K562 (cell line): ENCODE measurements around the gene PITPNB. TPM values are rescaled to one million over a fixed set of nuclear protein-coding genes. Genes with fewer than 3 reads are reported as not detected.
A peak's percentile ranks its signal among the peaks of the same experiment; 100 is the strongest.

ENCODE experiments used
- ATAC-seq: fragments of 200-7000 bp; cut with Tn5 transposase; 3 replicates; pipeline ENCODE4 v1.9.1; 2020; ENCODE audit warnings: moderate library complexity
- BruUV-seq: library from RNA; stranded (reverse); fragments of 400-500 nt; replicated peaks from 2 replicates; lab custom pipeline; 2021; lab: Mats Ljungman, UMichigan
- CTCF ChIA-PET: fragments of 300-600 bp; formaldehyde crosslinking; extraction: SDS; loops from one replicate; lab custom pipeline; 2021; ENCODE audit warnings: low intra/inter-chr PET ratio; lab: Yijun Ruan, JAX
- POLR2A ChIA-PET: fragments of 300-600, 350-650 bp; sonication (Branson Sonifier 250); formaldehyde crosslinking; extraction: SDS; loops from one replicate; lab custom pipeline; 2021; ENCODE audit warnings: antibody characterized with exemption, inconsistent platforms; lab: Yijun Ruan, JAX
- DNase-seq, 4 experiments: peaks; one replicate each; pipeline versions ENCODE4 v3.0.0 to v3.0.0-alpha.2; 2011 to 2018; ENCODE audit warnings: low spot score in 3 of 4, mixed read lengths in 3 of 4; ENCODE audit errors: extremely low read depth in 1 of 4
- FAIRE-seq: peaks from 2 replicates; lab custom pipeline; 2011; peaks lifted over from hg19 to GRCh38; lab: Jason Lieb, UNC
- H2AFZ ChIP-seq: 2 replicates; pipeline ENCODE4 v1.6.0; 2011; ENCODE audit warnings: low read depth, low read length, control low read depth, inconsistent platforms
- H3K27ac ChIP-seq: fragments of 200-600 bp; 3 replicates; pipeline ENCODE4 v1.8.0; 2011; ENCODE audit warnings: low read depth, mild to moderate bottlenecking, control low read depth, inconsistent platforms, low read length, moderate library complexity, mixed read lengths; ENCODE audit errors: extremely low read depth
- H3K27me3 ChIP-seq, 2 experiments: fragments of 300-600 bp in 1 of 2; 2 replicates in 1 of 2; 3 replicates in 1 of 2; pipeline versions ENCODE4 v1.6.0 to v1.8.0; 2011; ENCODE audit warnings: inconsistent platforms in 2 of 2, low read length in 2 of 2, mild to moderate bottlenecking in 1 of 2, mixed read lengths in 1 of 2, moderate library complexity in 1 of 2; ENCODE audit not compliant: control insufficient read depth in 2 of 2, insufficient read depth in 2 of 2
- H3K36me3 ChIP-seq: fragments of 300-600 bp; 3 replicates; pipeline ENCODE4 v1.8.0; 2011; ENCODE audit warnings: mild to moderate bottlenecking, low read length, inconsistent platforms; ENCODE audit not compliant: control insufficient read depth, insufficient read depth
- H3K4me1 ChIP-seq, 2 experiments: fragments of 200-600 bp in 1 of 2; replicated peaks in 1 of 2; 2 replicates in 1 of 2; 3 replicates in 1 of 2; pipeline versions ENCODE4 v1.5.1 to v1.8.0; 2011; ENCODE audit warnings: inconsistent platforms in 2 of 2, low read length in 2 of 2, mild to moderate bottlenecking in 1 of 2, mixed read lengths in 1 of 2, moderate library complexity in 1 of 2; ENCODE audit not compliant: control insufficient read depth in 2 of 2, insufficient read depth in 2 of 2
- H3K4me2 ChIP-seq: 2 replicates; pipeline ENCODE4 v1.6.1; 2011; ENCODE audit warnings: low read length, control low read depth, inconsistent platforms, mixed read lengths; ENCODE audit not compliant: insufficient read depth
- H3K4me3 ChIP-seq: fragments of 200-600 bp; sonication (generic), shearing (Covaris generic); 2 replicates; pipeline ENCODE4 v1.5.1; 2016; ENCODE audit warnings: control low read depth, inconsistent platforms
- H3K79me2 ChIP-seq: fragments of 200-600 bp; 3 replicates; pipeline ENCODE4 v1.8.0; 2011; ENCODE audit warnings: low read length, inconsistent platforms; ENCODE audit not compliant: control insufficient read depth, insufficient read depth
- H3K9ac ChIP-seq, 2 experiments: 2 replicates each; pipeline versions ENCODE4 v1.6.0 to v1.6.1; 2011; ENCODE audit warnings: low read depth in 2 of 2, low read length in 2 of 2, control low read depth in 1 of 2, inconsistent platforms in 1 of 2, mild to moderate bottlenecking in 1 of 2, mixed read lengths in 1 of 2; ENCODE audit not compliant: insufficient read depth in 1 of 2
- H3K9me1 ChIP-seq: one replicate; pipeline ENCODE4 v1.6.0; 2011; ENCODE audit warnings: inconsistent platforms, mild to moderate bottlenecking, low read length, moderate library complexity; ENCODE audit not compliant: control insufficient read depth, insufficient read depth
- H3K9me3 ChIP-seq: replicated peaks from 2 replicates; pipeline ENCODE4 v1.5.1; 2011; ENCODE audit warnings: low read depth, low read length, inconsistent platforms; ENCODE audit not compliant: control insufficient read depth, insufficient read depth
- H4K20me1 ChIP-seq: replicated peaks from 2 replicates; pipeline ENCODE4 v1.6.1; 2011; ENCODE audit warnings: low read length, inconsistent platforms, mixed read lengths; ENCODE audit not compliant: control insufficient read depth, insufficient read depth
- C11orf30 ChIP-seq: fragments of 450-650 bp; IDR thresholded peaks from 2 replicates; pipeline ENCODE4 v1.6.1; 2016; ENCODE audit warnings: low read depth, mild to moderate bottlenecking
- CBX2 ChIP-seq: fragments of 200-600 bp; sonication (generic); IDR thresholded peaks from one replicate; pipeline ENCODE4 v1.6.1; 2012; ENCODE audit warnings: mild to moderate bottlenecking, low read length, inconsistent platforms; ENCODE audit not compliant: insufficient read depth, poor library complexity, severe bottlenecking
- ELF4 ChIP-seq: fragments of 450-650 bp; formaldehyde crosslinking; IDR thresholded peaks from 2 replicates; pipeline ENCODE4 v1.4.0; 2022; ENCODE audit warnings: missing genetic modification characterization
- POLR2A ChIP-seq: fragments of 450-650 bp; conservative IDR thresholded peaks from 2 replicates; pipeline ENCODE4 v1.6.1; 2016
- TBP ChIP-seq: optimal IDR thresholded peaks from 2 replicates; pipeline ENCODE3; 2011; ENCODE audit warnings: low read depth, low read length, improper control_type of control experiment
- TOE1 ChIP-seq, 2 experiments: fragments of 450-650 bp in 1 of 2; sonication (generic) in 1 of 2; formaldehyde crosslinking in 1 of 2; IDR thresholded peaks; 2 replicates each; pipeline versions ENCODE4 v1.7.1 to v1.8.0; 2016 to 2022; ENCODE audit warnings: borderline replicate concordance in 2 of 2, mild to moderate bottlenecking in 2 of 2, antibody characterized with exemption in 1 of 2, inconsistent platforms in 1 of 2, low read depth in 1 of 2, missing genetic modification reagents in 1 of 2, moderate library complexity in 1 of 2
- ZNF75A ChIP-seq: fragments of 450-650 bp; formaldehyde crosslinking; IDR thresholded peaks from 2 replicates; pipeline ENCODE4 v1.4.0; 2020; ENCODE audit warnings: mild to moderate bottlenecking
- ZSCAN32 ChIP-seq: fragments of 450-650 bp; formaldehyde crosslinking; IDR thresholded peaks from 2 replicates; pipeline ENCODE4 v1.4.0; 2020; ENCODE audit warnings: mild to moderate bottlenecking, moderate library complexity
- ZZZ3 ChIP-seq: fragments of 450-650 bp; IDR thresholded peaks from 2 replicates; pipeline ENCODE4 v1.6.1; 2016; ENCODE audit warnings: antibody characterized with exemption, mild to moderate bottlenecking, moderate library complexity
- WGBS: fragments of 100-300 bp; shearing (Covaris generic); methylation state at CpG from one replicate; pipeline ENCODE4 v1.1.6; 2016; ENCODE audit warnings: low coverage, mixed read lengths; ENCODE audit not compliant: insufficient coverage; ENCODE audit errors: missing lambda C conversion rate; 5-methylcytosine and 5-hydroxymethylcytosine counted together
- in situ Hi-C: fragments of 300-500 bp; cut with MboI; formaldehyde crosslinking; loops from 4 replicates; pipeline ENCODE4 v1.15.0; 2018; ENCODE audit warnings: inconsistent platforms, mixed read lengths
- intact Hi-C: fragments of 100-400 bp; cut with micrococcal nuclease; formaldehyde crosslinking; loops from 2 replicates; pipeline ENCODE4 v1.14.2; 2022
- polyA plus RNA-seq, 8 experiments: library from polyadenylated mRNA; depleted of rRNA in 4 of 8; stranded (reverse) in 5 of 8; unstranded in 3 of 8; fragments of >200 nt; fragmentation: Nextera tagmentation in 2 of 8; fragmentation: Illumina TruSeq in 1 of 8; extraction: Ambion mirVana in 2 of 8; extraction: Trizol in 1 of 8; gene quantifications; 2 replicates each; pipeline versions ENCODE4 v1.2.1 to v1.2.3, GENCODE V29; 2011 to 2014; ENCODE audit warnings: inconsistent platforms in 1 of 8, missing spikeins in 1 of 8
- total RNA-seq, 7 experiments: library from RNA; depleted of rRNA in 6 of 7; stranded (reverse); fragments of >200 nt in 6 of 7; fragmentation: Illumina TruSeq in 2 of 7; extraction: Trizol in 2 of 7; gene quantifications; 2 replicates each; pipeline versions ENCODE4 v1.2.1 to v1.2.3, GENCODE V29; 2011 to 2021; ENCODE audit warnings: low replicate concordance in 1 of 7
- TF ChIP-seq, protein P1 (sequence below): sonication (generic); formaldehyde crosslinking; IDR thresholded peaks from 2 replicates; pipeline ENCODE4 v1.8.1; 2023; ENCODE audit warnings: missing genetic modification reagents, mild to moderate bottlenecking, borderline replicate concordance

Gene PITPNB
- total and polyA plus RNA-seq, 9 of the 15 experiments (the other 6 are each of a cell fraction or from before 2014, with no cell fraction given), result 13.1 to 52.4 (median 34.7) TPM

DNA sequence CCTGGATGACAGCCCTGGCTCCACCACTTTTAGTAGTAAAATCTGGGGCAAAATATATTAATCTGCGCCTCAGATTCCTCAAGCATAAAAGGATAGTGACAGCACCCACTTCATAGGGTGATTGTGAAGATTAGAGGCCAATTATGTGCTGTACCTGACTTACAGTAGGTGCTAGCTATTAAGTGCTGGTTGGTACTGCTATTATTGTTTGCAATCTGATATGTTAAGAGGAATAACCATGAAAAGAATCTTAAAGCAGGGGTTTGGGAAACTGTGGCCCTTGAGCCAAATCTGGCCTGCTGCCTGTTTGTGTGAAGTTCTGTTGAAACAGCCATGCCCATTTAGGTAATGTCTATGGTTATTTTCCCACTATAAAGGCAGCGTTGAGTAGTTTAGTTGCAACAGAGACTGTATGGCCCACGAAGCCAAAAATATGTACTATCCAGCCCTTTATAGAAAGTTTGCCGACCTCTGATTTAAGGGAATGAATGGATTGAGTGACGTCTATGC, 72.8 kb downstream of the PITPNB start:
- Histone ChIP-seq H3K9ac (no peak overlapping the region), H3K27ac (no peak overlapping the region; the same call in 2 of the 3 replicates), H2AFZ (no peak overlapping the region), H3K27me3 (no peaks in the 10 kb centered on the region), H3K36me3 (peaks cover 28% of the 10 kb centered on the region; the same call in 2 of the 3 replicates), H3K4me2 (peak overlapping the region; percentile 15; the same call in 1 of the 2 replicates), H3K9me3 (no peaks in the 10 kb centered on the region), H3K79me2 (no peaks in the 10 kb centered on the region), H3K4me3 (no peak overlapping the region), H4K20me1 (peaks cover 4% of the 10 kb centered on the region), H3K4me1 (peaks cover 7 to 20% of the 10 kb centered on the region in 2 experiments), H3K9me1 (peaks cover 2% of the 10 kb centered on the region)
- ChIA-PET POLR2A (no interaction called here), CTCF (no interaction called here)
- TF ChIP-seq TBP (no peak), POLR2A (0 out of 2 replicates have a peak, but pooled peaks have one; percentile 6)
- WGBS, result 78% methylated on average over 5 of the region's 5 CpGs
- intact Hi-C loops (no loop called here), in situ Hi-C loops (no loop called here)
- DNase-seq (no peak), ATAC-seq (no peak), FAIRE-seq (no peak)
- no TSS peak for BruUV-seq

DNA sequence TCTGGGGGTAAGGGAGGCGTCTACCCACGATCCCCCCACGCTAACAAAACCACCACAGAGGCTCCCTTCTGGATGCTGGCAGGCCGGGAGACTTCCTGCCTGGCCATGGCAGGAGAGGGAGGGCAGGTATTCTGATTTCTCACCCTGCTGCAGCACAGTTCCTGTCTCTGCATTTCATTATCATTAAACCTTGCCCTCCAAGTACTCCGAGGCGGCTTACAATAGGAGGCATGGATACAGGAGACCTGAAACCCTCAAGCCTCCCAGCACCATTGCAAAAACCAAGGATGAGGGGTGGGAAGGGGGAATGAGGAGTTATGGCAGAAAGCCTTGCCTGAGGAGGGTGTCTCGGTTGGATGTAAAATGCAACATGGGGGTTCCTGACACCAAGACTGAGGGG, 73.4 kb downstream of the PITPNB start:
- no TSS peak for BruUV-seq
- H3K4me1 ChIP-seq, result peaks cover 7 to 20% of the 10 kb centered on the region in 2 experiments
- H3K27ac ChIP-seq, result no peak overlapping the region
- H3K4me2 ChIP-seq, result no peak overlapping the region
- H3K9me1 ChIP-seq, result peaks cover 2% of the 10 kb centered on the region
- ChIA-PET CTCF (no interaction called here), POLR2A (no interaction called here)
- H2AFZ ChIP-seq, result no peak overlapping the region
- peaks cover 21% of the 10 kb centered on the region; the same call in 2 of the 3 replicates for H3K36me3 ChIP-seq
- H3K9ac ChIP-seq, result no peak overlapping the region
- in situ Hi-C loops (no loop called here), intact Hi-C loops (no loop called here)
- DNase-seq, result no peak
- peaks cover 4% of the 10 kb centered on the region for H4K20me1 ChIP-seq
- no peaks in the 10 kb centered on the region for H3K79me2 ChIP-seq
- 91% methylated on average over 5 of the region's 7 CpGs for WGBS
- FAIRE-seq, result no peak
- H3K4me3 ChIP-seq, result no peak overlapping the region
- no peaks in the 10 kb centered on the region for H3K27me3 ChIP-seq
- ATAC-seq, result no peak
- no peaks in the 10 kb centered on the region for H3K9me3 ChIP-seq
- TF ChIP-seq ZZZ3, result no peak
- no peak for TF ChIP-seq ZSCAN32
- TF ChIP-seq ELF4, result no peak
- TF ChIP-seq CBX2, result no peak
- TF ChIP-seq ZNF75A (CRISPR knock-in tag), result no peak
- no peak for TF ChIP-seq C11orf30
- no peak for TF ChIP-seq TOE1 (IDR thresholded peaks at IDR 0.05; ENCODE audit: borderline replicate concordance)
- no peak for TF ChIP-seq TOE1 (CRISPR knock-in tag; IDR thresholded peaks at IDR 0.05; ENCODE audit: borderline replicate concordance, low read depth)
- TF ChIP-seq, protein P1, sequence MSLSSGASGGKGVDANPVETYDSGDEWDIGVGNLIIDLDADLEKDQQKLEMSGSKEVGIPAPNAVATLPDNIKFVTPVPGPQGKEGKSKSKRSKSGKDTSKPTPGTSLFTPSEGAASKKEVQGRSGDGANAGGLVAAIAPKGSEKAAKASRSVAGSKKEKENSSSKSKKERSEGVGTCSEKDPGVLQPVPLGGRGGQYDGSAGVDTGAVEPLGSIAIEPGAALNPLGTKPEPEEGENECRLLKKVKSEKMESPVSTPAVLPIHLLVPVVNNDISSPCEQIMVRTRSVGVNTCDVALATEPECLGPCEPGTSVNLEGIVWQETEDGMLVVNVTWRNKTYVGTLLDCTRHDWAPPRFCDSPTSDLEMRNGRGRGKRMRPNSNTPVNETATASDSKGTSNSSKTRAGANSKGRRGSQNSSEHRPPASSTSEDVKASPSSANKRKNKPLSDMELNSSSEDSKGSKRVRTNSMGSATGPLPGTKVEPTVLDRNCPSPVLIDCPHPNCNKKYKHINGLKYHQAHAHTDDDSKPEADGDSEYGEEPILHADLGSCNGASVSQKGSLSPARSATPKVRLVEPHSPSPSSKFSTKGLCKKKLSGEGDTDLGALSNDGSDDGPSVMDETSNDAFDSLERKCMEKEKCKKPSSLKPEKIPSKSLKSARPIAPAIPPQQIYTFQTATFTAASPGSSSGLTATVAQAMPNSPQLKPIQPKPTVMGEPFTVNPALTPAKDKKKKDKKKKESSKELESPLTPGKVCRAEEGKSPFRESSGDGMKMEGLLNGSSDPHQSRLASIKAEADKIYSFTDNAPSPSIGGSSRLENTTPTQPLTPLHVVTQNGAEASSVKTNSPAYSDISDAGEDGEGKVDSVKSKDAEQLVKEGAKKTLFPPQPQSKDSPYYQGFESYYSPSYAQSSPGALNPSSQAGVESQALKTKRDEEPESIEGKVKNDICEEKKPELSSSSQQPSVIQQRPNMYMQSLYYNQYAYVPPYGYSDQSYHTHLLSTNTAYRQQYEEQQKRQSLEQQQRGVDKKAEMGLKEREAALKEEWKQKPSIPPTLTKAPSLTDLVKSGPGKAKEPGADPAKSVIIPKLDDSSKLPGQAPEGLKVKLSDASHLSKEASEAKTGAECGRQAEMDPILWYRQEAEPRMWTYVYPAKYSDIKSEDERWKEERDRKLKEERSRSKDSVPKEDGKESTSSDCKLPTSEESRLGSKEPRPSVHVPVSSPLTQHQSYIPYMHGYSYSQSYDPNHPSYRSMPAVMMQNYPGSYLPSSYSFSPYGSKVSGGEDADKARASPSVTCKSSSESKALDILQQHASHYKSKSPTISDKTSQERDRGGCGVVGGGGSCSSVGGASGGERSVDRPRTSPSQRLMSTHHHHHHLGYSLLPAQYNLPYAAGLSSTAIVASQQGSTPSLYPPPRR (CRISPR knock-in tag), result no peak
